Measurements from ENCODE around the gene KRTAP17-1.

- TF ChIP-seq CTCF (conservative IDR thresholded peaks at IDR 0.05) (no peak), EZH2 (IDR thresholded peaks at IDR 0.05; ENCODE audit: low read depth) (no peak)
Observed at GRCh38 chr17:41352597-41353366, 37.3 kb upstream of the KRTAP17-1 start.
